ENCODE data around the gene ADK. TPM values are rescaled to one million over a fixed set of nuclear protein-coding genes. Genes with fewer than 3 reads are reported as not detected.

Gene ADK
- total RNA-seq, 3 donors from 2014 or later (not counting 1 experiment from before 2014, with no cell fraction given) = 13.4 to 16.1 (median 14.1) TPM

DNA sequence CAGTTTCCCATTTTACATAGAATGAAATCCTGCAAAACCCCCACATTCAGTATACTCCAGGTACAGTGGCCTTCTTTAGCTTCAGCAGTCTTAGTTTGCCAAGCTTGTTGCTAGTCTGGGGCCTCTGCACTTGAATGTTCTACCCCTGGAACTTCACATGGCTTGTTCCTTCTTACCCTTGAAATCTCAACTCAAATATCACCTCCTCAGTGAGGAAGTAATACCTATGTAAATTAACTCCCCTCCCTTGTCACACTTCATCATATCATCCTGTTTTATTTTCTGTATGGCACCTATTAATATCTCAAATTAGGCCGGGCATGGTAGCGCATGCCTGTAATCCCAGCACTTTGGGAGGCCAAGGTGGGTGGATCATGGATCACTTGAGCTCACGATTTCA lies 511.6 kb downstream of the ADK start:
- TF ChIP-seq, protein P1, sequence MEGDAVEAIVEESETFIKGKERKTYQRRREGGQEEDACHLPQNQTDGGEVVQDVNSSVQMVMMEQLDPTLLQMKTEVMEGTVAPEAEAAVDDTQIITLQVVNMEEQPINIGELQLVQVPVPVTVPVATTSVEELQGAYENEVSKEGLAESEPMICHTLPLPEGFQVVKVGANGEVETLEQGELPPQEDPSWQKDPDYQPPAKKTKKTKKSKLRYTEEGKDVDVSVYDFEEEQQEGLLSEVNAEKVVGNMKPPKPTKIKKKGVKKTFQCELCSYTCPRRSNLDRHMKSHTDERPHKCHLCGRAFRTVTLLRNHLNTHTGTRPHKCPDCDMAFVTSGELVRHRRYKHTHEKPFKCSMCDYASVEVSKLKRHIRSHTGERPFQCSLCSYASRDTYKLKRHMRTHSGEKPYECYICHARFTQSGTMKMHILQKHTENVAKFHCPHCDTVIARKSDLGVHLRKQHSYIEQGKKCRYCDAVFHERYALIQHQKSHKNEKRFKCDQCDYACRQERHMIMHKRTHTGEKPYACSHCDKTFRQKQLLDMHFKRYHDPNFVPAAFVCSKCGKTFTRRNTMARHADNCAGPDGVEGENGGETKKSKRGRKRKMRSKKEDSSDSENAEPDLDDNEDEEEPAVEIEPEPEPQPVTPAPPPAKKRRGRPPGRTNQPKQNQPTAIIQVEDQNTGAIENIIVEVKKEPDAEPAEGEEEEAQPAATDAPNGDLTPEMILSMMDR (IDR thresholded peaks at IDR 0.05) = no peak
- Mint-ChIP-seq H3K4me1 (no peaks in the 10 kb centered on the region), H3K27ac (no peak overlapping the region), H3K27me3 (ENCODE audit: low read depth in 2 of 2) (no peaks in the 10 kb centered on the region), H3K36me3 (no peaks in the 10 kb centered on the region), H3K9me3 (no peaks in the 10 kb centered on the region), H3K4me3 (no peak overlapping the region)
- Histone ChIP-seq H3K4me1 (ENCODE audit: control insufficient read depth, insufficient read depth, low read length) (peaks cover 5% of the 10 kb centered on the region), H3K27ac (ENCODE audit: low read length) (no peak overlapping the region), H3K27me3 (ENCODE audit: control insufficient read depth, insufficient read depth, low read length) (no peaks in the 10 kb centered on the region), H3K4me3 (ENCODE audit: low read length) (no peak overlapping the region), H3K9me3 (ENCODE audit: control insufficient read depth, insufficient read depth, low read length) (no peaks in the 10 kb centered on the region), H3K36me3 (ENCODE audit: control insufficient read depth, insufficient read depth, low read length) (no peaks in the 10 kb centered on the region)
- no peak for DNase-seq
- WGBS (ENCODE audit: insufficient coverage) = 80% methylated on average over 3 of the region's 3 CpGs
- intact Hi-C loops (cut with micrococcal nuclease) = no loop called here
- no peak for ATAC-seq

DNA sequence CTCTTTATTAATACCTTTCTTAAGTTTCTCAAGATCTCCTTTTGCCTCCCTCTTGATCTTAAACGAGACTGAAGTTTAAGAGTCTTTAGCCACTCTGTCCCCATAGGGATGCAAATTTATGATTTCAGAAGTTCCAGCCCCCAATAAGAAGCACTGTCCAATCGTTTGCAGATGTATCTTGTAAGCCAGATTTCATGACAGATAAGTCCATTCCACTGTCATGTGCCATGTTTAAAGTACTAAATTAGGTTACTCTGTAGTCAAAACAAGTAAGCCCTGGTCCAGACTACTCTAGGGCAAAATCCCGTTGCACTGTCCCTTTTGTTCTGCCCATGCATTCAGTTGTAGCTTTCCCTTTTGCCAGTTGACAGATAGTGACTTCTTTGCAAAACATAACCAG lies 518.2 kb downstream of the ADK start:
- Mint-ChIP-seq H3K4me1 (no peaks in the 10 kb centered on the region), H3K27ac (no peak overlapping the region), H3K36me3 (no peaks in the 10 kb centered on the region), H3K9me3 (no peaks in the 10 kb centered on the region), H3K27me3 (ENCODE audit: low read depth in 2 of 2) (no peaks in the 10 kb centered on the region), H3K4me3 (no peak overlapping the region)
- ATAC-seq (no peak), DNase-seq (no peak)
- Histone ChIP-seq H3K27me3 (ENCODE audit: control insufficient read depth, insufficient read depth, low read length) (no peaks in the 10 kb centered on the region), H3K36me3 (ENCODE audit: control insufficient read depth, insufficient read depth, low read length) (peaks cover 14% of the 10 kb centered on the region), H3K9me3 (ENCODE audit: control insufficient read depth, insufficient read depth, low read length) (no peaks in the 10 kb centered on the region), H3K27ac (ENCODE audit: low read length) (no peak overlapping the region), H3K4me3 (ENCODE audit: low read length) (no peak overlapping the region), H3K4me1 (ENCODE audit: control insufficient read depth, insufficient read depth, low read length) (no peaks in the 10 kb centered on the region)
- intact Hi-C loops (cut with micrococcal nuclease) = no loop called here
- WGBS (ENCODE audit: insufficient coverage) = 92% methylated on average over 3 of the region's 3 CpGs
- TF ChIP-seq, protein P1 (IDR thresholded peaks at IDR 0.05) = no peak

DNA sequence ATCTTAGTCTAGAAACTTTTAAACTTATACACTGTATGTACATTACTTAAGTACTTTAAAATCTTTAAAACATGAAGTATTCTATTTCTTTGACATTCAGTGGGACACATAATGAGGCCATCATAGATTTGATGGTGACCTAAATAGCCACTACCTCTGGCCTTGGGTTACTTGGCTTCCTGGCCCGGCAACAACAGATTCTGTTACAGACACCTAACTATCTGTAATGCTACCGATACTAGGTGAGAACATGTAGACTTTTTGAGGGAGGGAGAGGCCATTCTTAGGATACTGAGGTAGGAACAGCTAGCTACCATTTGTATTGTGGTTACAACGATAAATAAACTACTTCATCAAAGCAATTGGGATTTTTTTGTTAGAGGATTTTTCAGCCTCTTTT lies 520.7 kb downstream of the ADK start:
- H3K27me3 Mint-ChIP-seq (ENCODE audit: low read depth in 2 of 2) = no peaks in the 10 kb centered on the region
- Histone ChIP-seq H3K27me3 (ENCODE audit: control insufficient read depth, insufficient read depth, low read length) (no peaks in the 10 kb centered on the region), H3K27ac (ENCODE audit: low read length) (no peak overlapping the region), H3K4me3 (ENCODE audit: low read length) (no peak overlapping the region), H3K4me1 (ENCODE audit: control insufficient read depth, insufficient read depth, low read length) (no peaks in the 10 kb centered on the region), H3K36me3 (ENCODE audit: control insufficient read depth, insufficient read depth, low read length) (peaks cover 14% of the 10 kb centered on the region), H3K9me3 (ENCODE audit: control insufficient read depth, insufficient read depth, low read length) (no peaks in the 10 kb centered on the region)
- WGBS (ENCODE audit: insufficient coverage) = 100% methylated on average over 1 of the region's 3 CpGs
- H3K4me1 Mint-ChIP-seq = no peaks in the 10 kb centered on the region
- TF ChIP-seq, protein P1 (IDR thresholded peaks at IDR 0.05) = no peak
- H3K4me3 Mint-ChIP-seq = no peak overlapping the region
- H3K9me3 Mint-ChIP-seq = no peaks in the 10 kb centered on the region
- ATAC-seq = no peak
- intact Hi-C loops (cut with micrococcal nuclease) = no loop called here
- DNase-seq = no peak
- no peaks in the 10 kb centered on the region for H3K36me3 Mint-ChIP-seq
- H3K27ac Mint-ChIP-seq = no peak overlapping the region

DNA sequence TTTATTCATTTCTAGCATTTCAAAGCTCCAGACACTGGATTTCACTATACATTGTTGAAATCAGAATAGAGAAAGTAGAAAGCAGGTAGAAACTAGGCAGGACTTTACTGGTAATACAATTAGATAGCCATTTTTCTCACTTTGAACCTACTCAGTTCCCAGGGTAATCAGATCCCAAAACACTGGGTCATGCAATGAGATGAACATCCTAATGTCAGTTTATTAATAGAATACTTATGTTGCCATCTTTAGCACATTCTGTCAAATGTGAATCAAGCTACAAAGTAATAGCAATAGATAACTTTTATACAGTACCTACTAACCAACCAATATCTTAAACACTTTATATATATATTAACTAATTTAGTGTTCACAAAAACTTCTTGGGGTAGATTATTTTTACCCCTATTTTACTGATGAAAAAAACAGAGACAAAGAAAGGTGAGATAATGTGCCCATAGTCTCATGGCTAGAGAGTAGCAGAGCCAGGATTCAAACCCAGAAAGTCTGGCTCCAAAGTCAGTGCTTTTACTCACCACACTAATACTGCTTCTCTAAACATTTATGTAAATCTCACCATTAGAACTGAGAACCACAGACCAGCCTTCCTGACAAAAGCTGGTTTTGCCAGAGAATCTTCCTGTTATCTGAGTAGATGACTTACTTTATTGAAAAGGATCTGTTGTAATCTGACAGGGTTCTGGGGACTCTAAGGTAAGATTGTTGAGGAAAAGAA lies 521.6 kb downstream of the ADK start:
- H3K4me3 Mint-ChIP-seq = no peak overlapping the region
- Histone ChIP-seq H3K36me3 (ENCODE audit: control insufficient read depth, insufficient read depth, low read length) (peaks cover 14% of the 10 kb centered on the region), H3K4me1 (ENCODE audit: control insufficient read depth, insufficient read depth, low read length) (no peaks in the 10 kb centered on the region), H3K9me3 (ENCODE audit: control insufficient read depth, insufficient read depth, low read length) (no peaks in the 10 kb centered on the region), H3K27me3 (ENCODE audit: control insufficient read depth, insufficient read depth, low read length) (no peaks in the 10 kb centered on the region), H3K4me3 (ENCODE audit: low read length) (no peak overlapping the region), H3K27ac (ENCODE audit: low read length) (no peak overlapping the region)
- DNase-seq = no peak
- H3K27me3 Mint-ChIP-seq (ENCODE audit: low read depth in 2 of 2) = no peaks in the 10 kb centered on the region
- TF ChIP-seq, protein P1 (IDR thresholded peaks at IDR 0.05) = no peak
- no peaks in the 10 kb centered on the region for H3K36me3 Mint-ChIP-seq
- no peaks in the 10 kb centered on the region for H3K9me3 Mint-ChIP-seq
- H3K4me1 Mint-ChIP-seq = peaks cover 5 to 6% of the 10 kb centered on the region in 2 donors
- no peak overlapping the region for H3K27ac Mint-ChIP-seq
- intact Hi-C loops (cut with micrococcal nuclease) = no loop called here
- ATAC-seq = no peak
